CD14-positive monocyte (primary cell): Measurements from ENCODE around the gene RANBP3. TPM values are rescaled to one million over a fixed set of nuclear protein-coding genes. Genes with fewer than 3 reads are reported as not detected.

Experiments used
- DNase-seq, 3 donors: peaks; one replicate each; pipeline ENCODE4 v3.0.0-alpha.2; 2011 to 2022
- H2AFZ ChIP-seq: 2 replicates; pipeline ENCODE4 v1.6.0; 2012; ENCODE audit warnings: mild to moderate bottlenecking, low read depth, low read length, inconsistent platforms; ENCODE audit not compliant: insufficient read depth, poor library complexity, severe bottlenecking
- H3K27ac ChIP-seq, 2 donors: 1 replicate in 1 of 2; 2 replicates in 1 of 2; pipeline ENCODE4 v1.5.1; 2012 to 2013; ENCODE audit warnings: low read length in 2 of 2, control low read depth in 1 of 2, inconsistent platforms in 1 of 2, low read depth in 1 of 2, mild to moderate bottlenecking in 1 of 2
- H3K27me3 ChIP-seq, 2 donors: one replicate each; pipeline versions ENCODE4 v1.6.0 to v1.6.1; 2011 to 2013; ENCODE audit warnings: low read length in 2 of 2; ENCODE audit not compliant: control insufficient read depth in 2 of 2, insufficient read depth in 2 of 2
- H3K36me3 ChIP-seq, 2 donors: replicated peaks in 1 of 2; 1 replicate in 1 of 2; 2 replicates in 1 of 2; pipeline versions ENCODE4 v1.5.1 to v1.6.1; 2012 to 2013; ENCODE audit warnings: low read length in 2 of 2, control low read depth in 1 of 2, inconsistent platforms in 1 of 2, mild to moderate bottlenecking in 1 of 2; ENCODE audit not compliant: insufficient read depth in 2 of 2, control insufficient read depth in 1 of 2
- H3K4me1 ChIP-seq, 2 donors: 1 replicate in 1 of 2; 2 replicates in 1 of 2; pipeline versions ENCODE4 v1.5.1 to v1.6.1; 2012 to 2013; ENCODE audit warnings: low read length in 2 of 2, control low read depth in 1 of 2, inconsistent platforms in 1 of 2, mild to moderate bottlenecking in 1 of 2, moderate library complexity in 1 of 2; ENCODE audit not compliant: insufficient read depth in 2 of 2, control insufficient read depth in 1 of 2
- H3K4me2 ChIP-seq: replicated peaks from 2 replicates; pipeline ENCODE3; 2012; ENCODE audit warnings: low read length, moderate library complexity, mild to moderate bottlenecking; ENCODE audit not compliant: poor library complexity, severe bottlenecking; ENCODE audit errors: extremely low read depth
- H3K4me3 ChIP-seq, 3 experiments: fragments of 200-600 bp in 1 of 3; sonication (generic) in 1 of 3; replicated peaks in 1 of 3; 1 replicate in 2 of 3; 2 replicates in 1 of 3; pipeline ENCODE4 v1.5.1; 2011 to 2013; ENCODE audit warnings: low read length in 3 of 3, mild to moderate bottlenecking in 3 of 3, control low read depth in 2 of 3, low read depth in 2 of 3, inconsistent platforms in 1 of 3, moderate library complexity in 1 of 3
- H3K79me2 ChIP-seq: 2 replicates; pipeline ENCODE4 v1.6.0; 2012; ENCODE audit warnings: mild to moderate bottlenecking, control low read depth, inconsistent platforms, low read length, moderate library complexity; ENCODE audit not compliant: insufficient read depth
- H3K9ac ChIP-seq: 2 replicates; pipeline ENCODE4 v1.6.0; 2017; ENCODE audit warnings: low read length, mild to moderate bottlenecking; ENCODE audit not compliant: insufficient read depth, poor library complexity, severe bottlenecking
- H3K9me3 ChIP-seq, 2 donors: replicated peaks in 1 of 2; 1 replicate in 1 of 2; 2 replicates in 1 of 2; pipeline versions ENCODE4 v1.5.1 to v1.6.1; 2012 to 2013; ENCODE audit warnings: low read length in 2 of 2, control low read depth in 1 of 2; ENCODE audit not compliant: control insufficient read depth in 1 of 2, insufficient read depth in 1 of 2
- H4K20me1 ChIP-seq: 2 replicates; pipeline ENCODE4 v1.6.0; 2012; ENCODE audit warnings: mild to moderate bottlenecking, low read length, control low read depth, moderate library complexity; ENCODE audit not compliant: insufficient read depth
- H3K27ac Mint-ChIP-seq, 7 donors: one replicate each; pipeline ENCODE4 v1.8.0; 2020; ENCODE audit warnings: mild to moderate bottlenecking in 7 of 7, mixed read lengths in 7 of 7, moderate library complexity in 6 of 7, inconsistent platforms in 2 of 7
- H3K27me3 Mint-ChIP-seq, 3 donors: one replicate each; pipeline ENCODE4 v1.8.0; 2021 to 2022; ENCODE audit warnings: low read depth in 3 of 3, mild to moderate bottlenecking in 3 of 3, mixed read lengths in 3 of 3, moderate library complexity in 3 of 3, inconsistent platforms in 1 of 3
- H3K36me3 Mint-ChIP-seq, 2 donors: one replicate each; pipeline ENCODE4 v1.8.0; 2020; ENCODE audit warnings: mixed read lengths in 2 of 2, inconsistent platforms in 1 of 2, mild to moderate bottlenecking in 1 of 2
- H3K4me1 Mint-ChIP-seq: one replicate; pipeline ENCODE4 v1.8.0; 2020; ENCODE audit warnings: mild to moderate bottlenecking, mixed read lengths
- H3K4me3 Mint-ChIP-seq, 2 donors: one replicate each; pipeline ENCODE4 v1.8.0; 2020; ENCODE audit warnings: mild to moderate bottlenecking in 2 of 2, mixed read lengths in 2 of 2, moderate library complexity in 1 of 2
- H3K9me3 Mint-ChIP-seq, 7 donors: one replicate each; pipeline ENCODE4 v1.8.0; 2020 to 2022; ENCODE audit warnings: mixed read lengths in 7 of 7, mild to moderate bottlenecking in 6 of 7, moderate library complexity in 6 of 7, inconsistent platforms in 2 of 7
- CTCF ChIP-seq: fragments of 200-600 bp; IDR thresholded peaks from one replicate; pipeline ENCODE4 v1.8.0; 2022; ENCODE audit warnings: antibody characterized with exemption, mild to moderate bottlenecking
- WGBS: methylation state at CpG from one replicate; pipeline ENCODE4 v1.1.5; 2013; ENCODE audit warnings: missing lambda C conversion rate; ENCODE audit not compliant: insufficient coverage; 5-methylcytosine and 5-hydroxymethylcytosine counted together
- intact Hi-C, 2 donors: fragments of 100-400 bp; cut with micrococcal nuclease; formaldehyde crosslinking; loops; one replicate each; pipeline versions ENCODE4 v1.15.0 to v1.15.1; 2023
- polyA plus RNA-seq, 3 donors: library from polyadenylated mRNA; depleted of rRNA in 1 of 3; unstranded in 2 of 3; stranded (reverse) in 1 of 3; fragments of 300-500 nt in 2 of 3; fragments of >200 nt in 1 of 3; fragmentation: Illumina TruSeq in 2 of 3; gene quantifications; 1 replicate in 2 of 3; 2 replicates in 1 of 3; pipeline ENCODE4 v1.2.3, GENCODE V29; 2012 to 2021

The RANBP3 gene
- polyA plus RNA-seq, 3 donors = 4.5 to 49.5 (median 8.1) TPM

GRCh38 chr19:5983367-5983955, 5.5 kb upstream of the RANBP3 start:
- Histone ChIP-seq H3K27me3 (no peaks in the 10 kb centered on the region), H3K27ac (peak overlapping the region in 1 of 2 donors; percentile 10), H4K20me1 (no peaks in the 10 kb centered on the region), H3K9me3 (no peaks in the 10 kb centered on the region), H2AFZ (peak overlapping the region; percentile 44), H3K4me2 (peak overlapping the region; percentile 10), H3K4me3 (peak overlapping the region in 1 of 3 experiments; percentile 0), H3K4me1 (peaks cover 24 to 31% of the 10 kb centered on the region in 2 donors), H3K36me3 (no peaks in the 10 kb centered on the region), H3K9ac (peak overlapping the region; percentile 17), H3K79me2 (peaks cover 7% of the 10 kb centered on the region)
- no peaks in the 10 kb centered on the region for H3K36me3 Mint-ChIP-seq
- 34% methylated on average over 13 of the region's 14 CpGs for WGBS
- TF ChIP-seq CTCF = no peak
- intact Hi-C loops = loop anchor here in 1 of 2 donors (10.0 kb wide), 1 partner anchor 141 kb away; no protein-coding TSS in a partner anchor
- peaks cover 37% of the 10 kb centered on the region for H3K4me1 Mint-ChIP-seq
- DNase-seq = no peak
- H3K9me3 Mint-ChIP-seq = no peaks in the 10 kb centered on the region
- H3K27me3 Mint-ChIP-seq = no peaks in the 10 kb centered on the region
- H3K4me3 Mint-ChIP-seq = peak overlapping the region in 1 of 2 donors; percentile 37
- peak overlapping the region in 2 of 7 donors; percentile 0 to 21 for H3K27ac Mint-ChIP-seq

- Mint-ChIP-seq H3K27me3 (no peaks in the 10 kb centered on the region), H3K4me1 (peaks cover 49% of the 10 kb centered on the region), H3K4me3 (peak overlapping the region; percentile 85 to 91), H3K36me3 (peaks cover 4 to 21% of the 10 kb centered on the region in 2 donors), H3K9me3 (no peaks in the 10 kb centered on the region), H3K27ac (peak overlapping the region; percentile 82 to 95 (median 93))
- DNase-seq = no peak
- Histone ChIP-seq H3K79me2 (peaks cover 49% of the 10 kb centered on the region), H3K9ac (peak overlapping the region; percentile 98), H3K36me3 (peaks cover 7 to 23% of the 10 kb centered on the region in 2 donors), H3K4me2 (peak overlapping the region; percentile 87), H3K4me3 (peak overlapping the region; percentile 72 to 91 (median 91)), H3K27me3 (no peaks in the 10 kb centered on the region), H4K20me1 (peaks cover 20% of the 10 kb centered on the region), H2AFZ (peak overlapping the region; percentile 98), H3K4me1 (peaks cover 30 to 40% of the 10 kb centered on the region in 2 donors), H3K9me3 (no peaks in the 10 kb centered on the region), H3K27ac (peak overlapping the region; percentile 93)
- 40% methylated on average over 23 of the region's 33 CpGs for WGBS
- no peak for TF ChIP-seq CTCF
- intact Hi-C loops = loop anchor here (5.0 to 10.0 kb wide), 2 partner anchors 72 to 74 kb away; partner anchors contain the start of genes NDUFA11 (in 1 of the 2) and VMAC (in 1 of the 2)
These were observed 939 bp upstream of the RANBP3 start for GRCh38 chr19:5978606-5979552.
